ENCODE results near the gene RGS1.
"Not testable (repeated sequence)": the region's sequence is repeated elsewhere in the genome, so short reads cannot be mapped to it uniquely, and the experiment has no call there.

DNA sequence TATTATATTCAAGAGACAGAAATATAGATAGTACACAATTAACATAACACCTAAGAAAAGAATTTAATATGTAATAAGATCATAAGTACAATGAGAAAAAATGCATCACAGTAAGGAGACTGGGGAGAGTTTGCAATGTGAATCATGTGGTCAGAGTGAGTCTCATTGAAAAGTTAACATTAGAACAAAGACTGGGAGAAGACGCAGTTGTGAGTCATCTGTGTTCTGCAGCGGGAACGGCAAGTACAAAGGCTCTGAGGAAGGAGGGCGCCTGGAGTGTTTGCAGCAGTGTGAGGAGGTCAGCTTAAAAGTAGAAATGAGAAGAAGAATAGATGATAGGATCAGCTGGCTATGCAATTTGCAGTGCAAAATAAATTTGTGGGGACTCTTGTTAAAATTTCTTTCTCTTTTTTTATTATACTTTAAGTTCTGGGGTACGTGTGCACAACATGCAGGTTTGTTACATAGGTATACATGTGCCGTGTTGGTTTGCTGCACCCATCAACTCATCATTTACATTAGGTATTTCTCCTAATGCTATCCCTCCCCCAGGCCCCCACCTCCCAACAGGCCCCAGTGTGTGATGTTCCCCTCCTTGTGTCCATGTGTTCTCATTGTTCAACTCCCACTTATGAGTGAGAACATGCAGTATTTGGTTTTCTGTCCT, 44.4 kb upstream of the RGS1 start:
- TF ChIP-seq, protein P1, sequence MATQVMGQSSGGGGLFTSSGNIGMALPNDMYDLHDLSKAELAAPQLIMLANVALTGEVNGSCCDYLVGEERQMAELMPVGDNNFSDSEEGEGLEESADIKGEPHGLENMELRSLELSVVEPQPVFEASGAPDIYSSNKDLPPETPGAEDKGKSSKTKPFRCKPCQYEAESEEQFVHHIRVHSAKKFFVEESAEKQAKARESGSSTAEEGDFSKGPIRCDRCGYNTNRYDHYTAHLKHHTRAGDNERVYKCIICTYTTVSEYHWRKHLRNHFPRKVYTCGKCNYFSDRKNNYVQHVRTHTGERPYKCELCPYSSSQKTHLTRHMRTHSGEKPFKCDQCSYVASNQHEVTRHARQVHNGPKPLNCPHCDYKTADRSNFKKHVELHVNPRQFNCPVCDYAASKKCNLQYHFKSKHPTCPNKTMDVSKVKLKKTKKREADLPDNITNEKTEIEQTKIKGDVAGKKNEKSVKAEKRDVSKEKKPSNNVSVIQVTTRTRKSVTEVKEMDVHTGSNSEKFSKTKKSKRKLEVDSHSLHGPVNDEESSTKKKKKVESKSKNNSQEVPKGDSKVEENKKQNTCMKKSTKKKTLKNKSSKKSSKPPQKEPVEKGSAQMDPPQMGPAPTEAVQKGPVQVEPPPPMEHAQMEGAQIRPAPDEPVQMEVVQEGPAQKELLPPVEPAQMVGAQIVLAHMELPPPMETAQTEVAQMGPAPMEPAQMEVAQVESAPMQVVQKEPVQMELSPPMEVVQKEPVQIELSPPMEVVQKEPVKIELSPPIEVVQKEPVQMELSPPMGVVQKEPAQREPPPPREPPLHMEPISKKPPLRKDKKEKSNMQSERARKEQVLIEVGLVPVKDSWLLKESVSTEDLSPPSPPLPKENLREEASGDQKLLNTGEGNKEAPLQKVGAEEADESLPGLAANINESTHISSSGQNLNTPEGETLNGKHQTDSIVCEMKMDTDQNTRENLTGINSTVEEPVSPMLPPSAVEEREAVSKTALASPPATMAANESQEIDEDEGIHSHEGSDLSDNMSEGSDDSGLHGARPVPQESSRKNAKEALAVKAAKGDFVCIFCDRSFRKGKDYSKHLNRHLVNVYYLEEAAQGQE (IDR thresholded peaks at IDR 0.05; ENCODE audit: unreplicated experiment): not testable (repeated sequence)
- TF ChIP-seq, protein P2, sequence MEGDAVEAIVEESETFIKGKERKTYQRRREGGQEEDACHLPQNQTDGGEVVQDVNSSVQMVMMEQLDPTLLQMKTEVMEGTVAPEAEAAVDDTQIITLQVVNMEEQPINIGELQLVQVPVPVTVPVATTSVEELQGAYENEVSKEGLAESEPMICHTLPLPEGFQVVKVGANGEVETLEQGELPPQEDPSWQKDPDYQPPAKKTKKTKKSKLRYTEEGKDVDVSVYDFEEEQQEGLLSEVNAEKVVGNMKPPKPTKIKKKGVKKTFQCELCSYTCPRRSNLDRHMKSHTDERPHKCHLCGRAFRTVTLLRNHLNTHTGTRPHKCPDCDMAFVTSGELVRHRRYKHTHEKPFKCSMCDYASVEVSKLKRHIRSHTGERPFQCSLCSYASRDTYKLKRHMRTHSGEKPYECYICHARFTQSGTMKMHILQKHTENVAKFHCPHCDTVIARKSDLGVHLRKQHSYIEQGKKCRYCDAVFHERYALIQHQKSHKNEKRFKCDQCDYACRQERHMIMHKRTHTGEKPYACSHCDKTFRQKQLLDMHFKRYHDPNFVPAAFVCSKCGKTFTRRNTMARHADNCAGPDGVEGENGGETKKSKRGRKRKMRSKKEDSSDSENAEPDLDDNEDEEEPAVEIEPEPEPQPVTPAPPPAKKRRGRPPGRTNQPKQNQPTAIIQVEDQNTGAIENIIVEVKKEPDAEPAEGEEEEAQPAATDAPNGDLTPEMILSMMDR (conservative IDR thresholded peaks at IDR 0.05; ENCODE audit: low read depth in 2 of 2): not testable (repeated sequence)
- not testable (repeated sequence) for TF ChIP-seq EZH2 (IDR thresholded peaks at IDR 0.05; ENCODE audit: low read depth, unreplicated experiment); POLR2AphosphoS5 (IDR thresholded peaks at IDR 0.05; ENCODE audit: low read depth); NANOG (IDR thresholded peaks at IDR 0.05; ENCODE audit: borderline replicate concordance); JUNB (IDR thresholded peaks at IDR 0.05; ENCODE audit: unreplicated experiment); ZNF331 (CRISPR knock-in tag; IDR thresholded peaks at IDR 0.05; ENCODE audit: low read depth); EZH2phosphoT487 (IDR thresholded peaks at IDR 0.05; ENCODE audit: unreplicated experiment); STAT1 (IDR thresholded peaks at IDR 0.05; ENCODE audit: unreplicated experiment); CREB1 (CRISPR knock-in tag; IDR thresholded peaks at IDR 0.05; ENCODE audit: low read depth); ZNF114 (CRISPR knock-in tag; IDR thresholded peaks at IDR 0.05)
- TF ChIP-seq, protein P3, sequence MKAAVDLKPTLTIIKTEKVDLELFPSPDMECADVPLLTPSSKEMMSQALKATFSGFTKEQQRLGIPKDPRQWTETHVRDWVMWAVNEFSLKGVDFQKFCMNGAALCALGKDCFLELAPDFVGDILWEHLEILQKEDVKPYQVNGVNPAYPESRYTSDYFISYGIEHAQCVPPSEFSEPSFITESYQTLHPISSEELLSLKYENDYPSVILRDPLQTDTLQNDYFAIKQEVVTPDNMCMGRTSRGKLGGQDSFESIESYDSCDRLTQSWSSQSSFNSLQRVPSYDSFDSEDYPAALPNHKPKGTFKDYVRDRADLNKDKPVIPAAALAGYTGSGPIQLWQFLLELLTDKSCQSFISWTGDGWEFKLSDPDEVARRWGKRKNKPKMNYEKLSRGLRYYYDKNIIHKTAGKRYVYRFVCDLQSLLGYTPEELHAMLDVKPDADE (IDR thresholded peaks at IDR 0.05): not testable (repeated sequence)
